Femur (tissue), 1 donor: ENCODE data around the gene RABAC1.
"Not testable (repeated sequence)": the region's sequence is repeated elsewhere in the genome, so short reads cannot be mapped to it uniquely, and the experiment has no call there.

Experiments
- DNase-seq: peaks from one replicate; pipeline ENCODE4 v3.0.0-alpha.2; 2017

RABAC1 gene

DNA sequence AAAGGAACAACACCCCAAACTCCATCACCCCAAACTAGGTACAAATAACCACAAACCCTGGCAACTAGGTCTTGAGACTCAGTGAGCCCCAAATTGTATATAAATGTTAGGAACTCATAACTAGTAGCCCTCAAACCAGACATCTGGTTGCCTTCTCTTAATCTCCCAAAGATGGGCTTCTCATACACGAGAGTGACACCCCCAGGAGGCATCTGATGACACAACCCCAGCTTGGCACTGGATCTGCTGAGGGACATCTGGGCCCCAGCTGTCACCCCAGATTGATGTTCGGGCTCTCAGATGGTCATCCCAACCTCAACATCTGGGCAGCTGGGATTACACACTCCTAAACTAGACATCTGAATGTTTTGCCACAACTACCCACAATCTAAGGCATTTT is 14.8 kb downstream of the RABAC1 start:
- no peak for DNase-seq

DNA sequence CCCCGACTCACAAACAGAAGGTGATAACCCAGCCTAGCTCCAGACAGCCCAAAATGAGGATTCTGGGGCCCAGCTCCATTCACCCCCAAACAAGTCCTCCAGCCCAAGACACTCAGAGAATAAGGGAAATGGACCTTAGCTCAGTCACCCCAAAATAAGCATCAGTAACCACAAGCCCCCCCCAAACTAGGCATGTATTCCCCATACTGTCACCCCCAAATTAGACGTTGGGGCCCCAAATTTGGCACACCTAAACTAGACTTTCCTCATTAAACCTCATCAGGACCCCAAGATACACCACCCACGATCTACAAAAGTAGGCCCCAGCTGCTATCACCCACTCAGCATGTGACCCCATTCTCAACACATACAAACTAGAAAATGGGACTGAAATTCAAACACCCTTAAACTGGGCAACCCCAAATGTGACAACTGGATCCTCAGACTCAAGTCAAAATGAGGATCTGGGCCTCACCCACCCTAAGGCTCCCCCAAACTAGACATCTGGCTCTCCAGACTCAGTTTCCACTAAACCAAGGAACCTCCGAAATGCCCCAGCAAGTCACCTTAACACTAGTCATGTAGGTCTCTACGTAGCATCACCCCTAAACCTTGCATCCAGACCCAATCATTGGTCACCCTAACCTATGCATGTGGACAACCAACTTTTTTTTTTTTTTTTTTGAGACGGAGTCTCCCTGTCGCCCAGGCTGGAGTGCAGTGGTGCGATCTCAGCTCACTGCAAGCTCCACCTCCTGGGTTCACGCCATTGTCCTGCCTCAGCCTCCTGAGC is 17.5 kb downstream of the RABAC1 start:
- DNase-seq = no peak

GRCh38 chr19:41940731-41941409 is 18.3 kb downstream of the RABAC1 start:
- DNase-seq = no peak

DNA sequence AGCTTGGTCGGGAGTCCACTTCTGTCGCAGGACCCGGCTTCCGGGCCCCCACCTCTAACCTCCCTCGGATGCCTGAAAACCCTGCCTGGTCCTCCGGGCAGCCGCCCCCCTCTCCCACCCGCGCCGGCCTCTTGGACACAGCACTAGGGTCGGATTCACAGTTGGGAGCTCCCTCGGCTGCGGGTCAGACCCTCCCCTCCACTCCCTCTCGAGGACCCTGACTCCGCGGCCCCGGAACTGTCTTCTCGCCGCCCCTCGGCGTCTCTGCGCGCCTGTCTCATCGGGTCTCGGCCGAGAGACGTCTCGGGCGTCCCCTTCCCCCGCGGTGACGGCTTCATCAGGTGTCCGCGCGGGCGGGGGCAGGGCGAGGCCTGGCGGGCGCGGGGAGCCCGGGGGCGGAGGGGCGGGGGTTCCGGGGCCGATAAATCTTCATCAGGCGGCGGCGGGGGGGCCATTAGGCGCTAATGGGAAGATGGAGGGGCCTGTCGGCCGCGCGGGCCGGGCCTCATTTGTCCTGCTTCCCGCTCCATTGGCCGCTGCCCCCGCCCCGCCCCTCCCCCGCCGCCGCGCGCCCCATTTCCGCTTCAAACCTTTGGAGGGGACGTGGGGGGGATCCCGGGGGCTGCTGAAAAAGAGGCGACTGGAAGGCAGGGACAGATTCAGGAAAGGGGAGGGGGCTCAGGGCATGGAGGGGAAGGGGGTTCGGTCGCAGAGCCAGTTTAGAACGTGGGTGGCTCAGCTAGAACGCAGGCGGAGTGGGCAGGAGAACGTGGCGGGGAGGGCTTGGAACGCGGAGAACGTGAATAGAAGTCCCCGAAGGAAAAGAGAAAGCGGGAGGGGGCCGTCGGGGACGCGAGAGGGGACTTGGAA is 19.0 kb downstream of the RABAC1 start:
- DNase-seq = peak; percentile 78

DNA sequence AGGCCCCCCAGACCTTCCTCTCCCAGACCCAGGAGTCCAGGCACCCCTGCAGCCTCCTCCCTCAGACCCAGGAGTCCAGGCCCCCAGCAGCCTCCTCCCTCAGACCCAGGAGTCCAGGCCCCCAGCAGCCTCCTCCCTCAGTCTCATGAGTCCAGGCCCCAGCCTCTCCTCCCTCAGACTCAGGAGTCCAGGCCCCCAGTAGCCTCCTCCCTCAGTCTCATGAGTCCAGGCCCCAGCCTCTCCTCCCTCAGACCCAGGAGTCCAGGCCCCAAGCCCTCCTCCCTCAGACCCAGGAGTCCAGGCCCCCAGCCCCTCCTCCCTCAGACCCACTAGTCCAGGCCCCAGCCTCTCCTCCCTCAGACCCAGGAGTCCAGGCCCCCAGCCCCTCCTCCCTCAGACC is 19.9 kb downstream of the RABAC1 start:
- DNase-seq = not testable (repeated sequence)

GRCh38 chr19:41937525-41938468 is 21.3 kb downstream of the RABAC1 start:
- DNase-seq = no peak

DNA sequence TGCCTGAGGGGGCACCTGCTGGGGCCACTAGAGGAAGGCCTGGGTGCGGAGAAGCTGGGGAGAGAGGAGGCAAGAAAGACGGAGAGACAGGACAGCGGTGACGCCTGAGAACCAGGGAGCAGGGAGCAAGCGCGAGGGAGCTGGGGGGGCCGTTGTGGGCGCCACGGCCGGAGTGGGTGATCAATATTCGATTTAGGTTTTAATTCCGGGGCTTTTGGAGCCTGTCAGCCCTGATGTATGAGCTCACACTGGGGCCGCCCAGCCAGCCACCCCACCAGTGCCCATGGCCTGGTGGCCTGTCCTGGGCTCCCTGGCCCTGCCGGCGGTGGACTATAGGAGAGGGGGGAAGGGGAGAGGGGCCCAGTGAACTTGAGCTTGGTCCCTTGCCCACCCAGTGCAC is 22.2 kb downstream of the RABAC1 start:
- no peak for DNase-seq

DNA sequence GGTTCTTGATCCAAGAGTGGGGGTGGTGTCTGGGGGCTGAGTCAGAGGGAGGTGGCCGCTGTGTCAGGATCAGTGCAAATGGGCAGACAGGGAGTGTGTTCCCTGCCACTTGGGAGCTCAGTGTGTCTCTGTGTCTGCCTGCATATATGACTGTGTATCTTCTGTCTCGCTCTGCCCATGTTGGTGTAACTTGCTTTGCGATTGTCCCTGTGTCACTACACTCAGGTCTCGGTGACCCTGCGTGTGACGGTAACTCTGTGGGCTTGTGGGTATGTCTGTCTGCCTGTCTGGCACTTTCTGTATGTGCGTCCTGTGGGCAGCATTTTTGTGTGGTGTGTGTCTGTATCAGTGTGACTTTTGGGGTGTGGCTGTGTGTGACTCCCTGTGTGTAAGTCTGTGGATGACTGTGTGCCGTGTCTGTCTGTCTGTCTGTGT is 22.7 kb downstream of the RABAC1 start:
- no peak for DNase-seq

GRCh38 chr19:41935760-41936415 is 23.2 kb downstream of the RABAC1 start:
- DNase-seq = no peak

DNA sequence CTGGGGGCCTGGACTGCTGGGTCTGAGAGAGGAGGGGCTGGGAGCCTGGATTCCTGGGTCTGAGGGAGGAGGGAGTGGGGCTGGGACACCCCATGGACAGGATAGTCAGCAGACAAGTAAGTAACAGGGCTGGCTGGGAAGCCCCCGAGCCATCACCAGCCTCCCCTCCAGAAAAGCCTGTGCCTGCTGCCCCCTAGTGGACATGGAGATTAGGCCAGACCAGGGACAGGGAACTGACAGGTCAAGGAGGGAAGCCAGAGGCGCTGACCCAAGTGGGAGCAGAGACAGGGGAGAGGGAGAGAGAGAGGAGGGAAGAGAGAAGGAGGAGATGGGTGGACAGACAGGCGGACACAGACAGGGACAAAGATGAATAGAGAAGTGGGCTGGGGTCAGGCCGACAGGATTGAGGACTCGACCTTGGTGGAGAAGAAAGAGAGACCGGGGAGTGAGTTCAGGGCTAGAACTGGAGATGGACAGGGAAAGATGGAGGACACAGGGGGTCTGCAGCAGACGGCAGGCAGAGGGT is 24.2 kb downstream of the RABAC1 start:
- DNase-seq = peak; percentile 80

- no peak for DNase-seq
Measured at GRCh38 chr19:41933693-41934426, 25.3 kb downstream of the RABAC1 start.

DNA sequence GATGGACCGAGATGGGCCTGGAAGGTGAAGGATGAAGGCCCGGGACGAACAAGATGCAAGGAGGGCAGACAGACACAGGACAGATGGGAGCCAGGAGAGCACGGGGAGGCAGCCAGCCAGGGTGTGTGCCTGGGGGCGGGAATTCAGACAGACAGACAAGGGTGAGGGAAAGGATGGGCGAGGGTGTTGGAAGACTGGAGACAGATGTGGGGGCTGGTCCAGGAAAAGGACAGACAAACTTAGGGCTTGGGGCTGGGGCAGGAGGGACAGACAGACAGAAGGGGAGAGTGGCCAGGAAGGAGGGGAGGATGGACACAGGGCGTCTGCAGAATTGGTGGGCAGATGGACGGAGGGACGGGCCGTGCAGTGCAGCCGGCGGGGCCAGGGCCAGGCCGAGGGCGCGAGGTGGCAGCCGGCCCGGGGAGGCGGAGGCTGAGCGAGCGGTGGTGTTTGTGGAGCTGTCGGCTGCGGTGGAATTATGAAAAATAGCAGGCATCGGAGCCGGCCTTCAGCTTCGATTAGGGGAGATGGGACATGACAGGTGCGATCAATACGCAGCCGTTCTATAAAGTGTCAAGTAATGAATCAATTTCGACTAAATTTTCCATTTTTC is 26.3 kb downstream of the RABAC1 start:
- no peak for DNase-seq

- DNase-seq = no peak
Measured at GRCh38 chr19:41932259-41932719, 26.8 kb downstream of the RABAC1 start.

- DNase-seq = no peak
Measured at GRCh38 chr19:41930926-41931592, 28.1 kb downstream of the RABAC1 start.

- DNase-seq = no peak
Measured at GRCh38 chr19:41930322-41930722, 28.8 kb downstream of the RABAC1 start.

- no peak for DNase-seq
Measured at GRCh38 chr19:41929536-41930071, 29.5 kb downstream of the RABAC1 start.

GRCh38 chr19:41928754-41929535 is 30.2 kb downstream of the RABAC1 start:
- no peak for DNase-seq

GRCh38 chr19:41928221-41928683 is 30.9 kb downstream of the RABAC1 start, which contains the start of gene ERFL:
TSS of gene ERFL (minus strand) at chr19:41928449. CDS start at chr19:41912919, 15,530 bp downstream.
- no peak for DNase-seq
